LNCaP clone FGC (cell line): ENCODE measurements around the gene TRAF1.

Experiments used
- DNase-seq: peaks from one replicate; pipeline ENCODE4 v3.0.0-alpha.2; 2011; ENCODE audit warnings: low read depth
- H3K4me3 ChIP-seq: 2 replicates; pipeline ENCODE4 v1.5.1; 2011; ENCODE audit warnings: mild to moderate bottlenecking, low read depth, low read length, control low read depth
- CTCF ChIP-seq: IDR thresholded peaks from 2 replicates; pipeline ENCODE4 v1.5.1; 2012; ENCODE audit warnings: mild to moderate bottlenecking; ENCODE audit not compliant: control insufficient read depth, insufficient read depth; ENCODE audit errors: extremely low read depth

TRAF1 gene

GRCh38 chr9:120900824-120901223, 25.8 kb downstream of the TRAF1 start:
- no peak for DNase-seq
- H3K4me3 ChIP-seq: no peak overlapping the region
- TF ChIP-seq CTCF: no peak

- DNase-seq: no peak
- no peak overlapping the region for H3K4me3 ChIP-seq
- TF ChIP-seq CTCF: no peak
These were observed 27.0 kb downstream of the TRAF1 start for GRCh38 chr9:120899490-120900068.

- no peak for DNase-seq
- H3K4me3 ChIP-seq: no peak overlapping the region
- TF ChIP-seq CTCF: no peak
These were observed 28.2 kb downstream of the TRAF1 start for GRCh38 chr9:120898396-120898795.

GRCh38 chr9:120895951-120896350, 30.6 kb downstream of the TRAF1 start:
- no peak for DNase-seq

GRCh38 chr9:120894321-120895148, 32.1 kb downstream of the TRAF1 start:
- no peak overlapping the region for H3K4me3 ChIP-seq
- no peak for DNase-seq
- no peak for TF ChIP-seq CTCF

More at GRCh38 chr9:120895951-120896350, 30.6 kb downstream of the TRAF1 start:
- H3K4me3 ChIP-seq: no peak overlapping the region
- TF ChIP-seq CTCF: no peak

GRCh38 chr9:120893611-120894307, 32.8 kb downstream of the TRAF1 start:
- no peak overlapping the region for H3K4me3 ChIP-seq
- no peak for TF ChIP-seq CTCF
- DNase-seq: no peak
